Measurements from ENCODE around the gene PRMT3. TPM values are rescaled to one million over a fixed set of nuclear protein-coding genes. Genes with fewer than 3 reads are reported as not detected.
"Not testable (repeated sequence)": the region's sequence is repeated elsewhere in the genome, so short reads cannot be mapped to it uniquely, and the experiment has no call there.

PRMT3 gene
- total RNA-seq, 1 donor from 2014 or later = 17.7 TPM

GRCh38 chr11:20483931-20484330 lies 96.4 kb downstream of the PRMT3 start:
- intact Hi-C loops (cut with DNase I) = no loop called here
- Histone ChIP-seq H3K36me3 (no peaks in the 10 kb centered on the region), H3K9me3 (no peaks in the 10 kb centered on the region), H3K4me3 (no peak overlapping the region), H3K4me1 (no peaks in the 10 kb centered on the region), H3K27ac (no peak overlapping the region), H3K27me3 (no peaks in the 10 kb centered on the region)
- no peak for DNase-seq (ENCODE audit: extremely low spot score in 2 of 2)
- TF ChIP-seq CTCF (IDR thresholded peaks at IDR 0.05) = no peak
- no peak for TF ChIP-seq POLR2A (IDR thresholded peaks at IDR 0.05)
- no peak for TF ChIP-seq POLR2AphosphoS5 (IDR thresholded peaks at IDR 0.05; ENCODE audit: insufficient read depth in 1 of 2, low read depth in 1 of 2)

- H3K4me3 ChIP-seq; DNase-seq (ENCODE audit: extremely low spot score in 2 of 2); H3K36me3 ChIP-seq; intact Hi-C loops (cut with DNase I); H3K9me3 ChIP-seq; H3K27ac ChIP-seq; H3K4me1 ChIP-seq; H3K27me3 ChIP-seq: not testable (repeated sequence)
These were observed 96.9 kb downstream of the PRMT3 start for GRCh38 chr11:20484416-20484815.

- Histone ChIP-seq H3K27me3 (no peaks in the 10 kb centered on the region), H3K27ac (no peak overlapping the region), H3K4me3 (no peak overlapping the region), H3K36me3 (no peaks in the 10 kb centered on the region), H3K9me3 (no peaks in the 10 kb centered on the region), H3K4me1 (no peaks in the 10 kb centered on the region)
- intact Hi-C loops (cut with DNase I) = no loop called here
- no peak for TF ChIP-seq POLR2AphosphoS5 (IDR thresholded peaks at IDR 0.05; ENCODE audit: insufficient read depth in 1 of 2, low read depth in 1 of 2)
- no peak for TF ChIP-seq POLR2A (IDR thresholded peaks at IDR 0.05)
- no peak for TF ChIP-seq CTCF (IDR thresholded peaks at IDR 0.05)
- DNase-seq (ENCODE audit: extremely low spot score in 2 of 2) = no peak
These were observed 100.8 kb downstream of the PRMT3 start for GRCh38 chr11:20488352-20488751.

GRCh38 chr11:20489948-20490347 lies 102.4 kb downstream of the PRMT3 start:
- TF ChIP-seq POLR2A (IDR thresholded peaks at IDR 0.05) (no peak), CTCF (IDR thresholded peaks at IDR 0.05) (no peak), POLR2AphosphoS5 (IDR thresholded peaks at IDR 0.05; ENCODE audit: insufficient read depth in 1 of 2, low read depth in 1 of 2) (no peak)
- H3K36me3 ChIP-seq = peaks cover 0 to 6% of the 10 kb centered on the region in 2 donors
- intact Hi-C loops (cut with DNase I) = no loop called here
- DNase-seq (ENCODE audit: extremely low spot score in 2 of 2) = no peak
- no peaks in the 10 kb centered on the region for H3K9me3 ChIP-seq
- H3K4me3 ChIP-seq = no peak overlapping the region
- no peak overlapping the region for H3K27ac ChIP-seq
- H3K4me1 ChIP-seq = no peaks in the 10 kb centered on the region
- no peaks in the 10 kb centered on the region for H3K27me3 ChIP-seq

GRCh38 chr11:20493340-20493739 lies 105.8 kb downstream of the PRMT3 start:
- DNase-seq (ENCODE audit: extremely low spot score in 2 of 2) = no peak
- TF ChIP-seq CTCF (IDR thresholded peaks at IDR 0.05) = no peak
- no peak for TF ChIP-seq POLR2A (IDR thresholded peaks at IDR 0.05)
- no peak for TF ChIP-seq POLR2AphosphoS5 (IDR thresholded peaks at IDR 0.05; ENCODE audit: insufficient read depth in 1 of 2, low read depth in 1 of 2)
- H3K4me3 ChIP-seq = no peak overlapping the region
- H3K27me3 ChIP-seq = no peaks in the 10 kb centered on the region
- no peaks in the 10 kb centered on the region for H3K4me1 ChIP-seq
- intact Hi-C loops (cut with DNase I) = no loop called here
- no peak overlapping the region for H3K27ac ChIP-seq
- H3K9me3 ChIP-seq = no peaks in the 10 kb centered on the region
- peaks cover 0 to 6% of the 10 kb centered on the region in 2 donors for H3K36me3 ChIP-seq
